ENCODE measurements around the gene ATP6AP1. TPM values are rescaled to one million over a fixed set of nuclear protein-coding genes. Genes with fewer than 3 reads are reported as not detected.
A peak's percentile ranks its signal among the peaks of the same experiment; 100 is the strongest.

ATP6AP1 gene
- total and polyA plus RNA-seq, 3 experiments from 2014 or later, result 43.0 to 129 (median 43.2) TPM

GRCh38 chrX:154470914-154471568, 42.6 kb downstream of the ATP6AP1 start:
- Histone ChIP-seq H3K4me1 (ENCODE audit: insufficient read depth, low read length) (no peaks in the 10 kb centered on the region), H3K9me3 (ENCODE audit: low read length) (no peaks in the 10 kb centered on the region), H3K36me3 (ENCODE audit: insufficient read depth, low read length) (no peaks in the 10 kb centered on the region), H3K27ac (ENCODE audit: low read depth, low read length) (no peak overlapping the region), H3K4me3 (ENCODE audit: low read length) (no peak overlapping the region), H3K27me3 (ENCODE audit: insufficient read depth, low read length, poor library complexity, severe bottlenecking) (no peaks in the 10 kb centered on the region)
- CTCF ChIA-PET, result no interaction called here
- no peak overlapping the region for H3K27ac Mint-ChIP-seq
- H3K9me3 Mint-ChIP-seq, result no peaks in the 10 kb centered on the region
- DNase-seq, result no peak
- POLR2A ChIA-PET, result no interaction called here
- H3K4me1 Mint-ChIP-seq, result no peaks in the 10 kb centered on the region
- H3K27me3 Mint-ChIP-seq, result peaks cover 0 to 4% of the 10 kb centered on the region in 2 donors
- no peak overlapping the region for H3K4me3 Mint-ChIP-seq
- H3K36me3 Mint-ChIP-seq, result peaks cover 0 to 57% (median 0%) of the 10 kb centered on the region in 3 donors

GRCh38 chrX:154471839-154472684, 43.6 kb downstream of the ATP6AP1 start:
- peaks cover 0 to 52% (median 0%) of the 10 kb centered on the region in 3 donors for H3K36me3 Mint-ChIP-seq
- H3K27me3 ChIP-seq (ENCODE audit: insufficient read depth, low read length, poor library complexity, severe bottlenecking), result no peaks in the 10 kb centered on the region
- peak overlapping the region in 1 of 8 donors; percentile 41 for H3K27ac Mint-ChIP-seq
- H3K36me3 ChIP-seq (ENCODE audit: insufficient read depth, low read length), result no peaks in the 10 kb centered on the region
- H3K4me1 Mint-ChIP-seq, result no peaks in the 10 kb centered on the region
- ChIA-PET CTCF (no interaction called here), POLR2A (no interaction called here)
- DNase-seq, result no peak
- peaks cover 0 to 7% of the 10 kb centered on the region in 2 donors for H3K27me3 Mint-ChIP-seq
- no peak overlapping the region for H3K4me3 Mint-ChIP-seq
- no peaks in the 10 kb centered on the region for H3K9me3 Mint-ChIP-seq
- no peak overlapping the region for H3K27ac ChIP-seq (ENCODE audit: low read depth, low read length)
- peaks cover 4% of the 10 kb centered on the region for H3K4me1 ChIP-seq (ENCODE audit: insufficient read depth, low read length)
- H3K4me3 ChIP-seq (ENCODE audit: low read length), result no peak overlapping the region
- H3K9me3 ChIP-seq (ENCODE audit: low read length), result no peaks in the 10 kb centered on the region

- no peak for DNase-seq
- CTCF ChIA-PET, result no interaction called here
- Mint-ChIP-seq H3K36me3 (peaks cover 0 to 51% (median 0%) of the 10 kb centered on the region in 3 donors), H3K4me3 (no peak overlapping the region), H3K4me1 (no peaks in the 10 kb centered on the region), H3K9me3 (no peaks in the 10 kb centered on the region), H3K27ac (peak overlapping the region in 4 of 8 donors; percentile 42 to 92 (median 58)), H3K27me3 (peaks cover 0 to 7% of the 10 kb centered on the region in 2 donors)
- Histone ChIP-seq H3K4me3 (ENCODE audit: low read length) (no peak overlapping the region), H3K27ac (ENCODE audit: low read depth, low read length) (no peak overlapping the region), H3K4me1 (ENCODE audit: insufficient read depth, low read length) (peaks cover 10% of the 10 kb centered on the region), H3K27me3 (ENCODE audit: insufficient read depth, low read length, poor library complexity, severe bottlenecking) (no peaks in the 10 kb centered on the region), H3K9me3 (ENCODE audit: low read length) (no peaks in the 10 kb centered on the region), H3K36me3 (ENCODE audit: insufficient read depth, low read length) (no peaks in the 10 kb centered on the region)
- POLR2A ChIA-PET, result no interaction called here
Observed at GRCh38 chrX:154472685-154473632, 44.5 kb downstream of the ATP6AP1 start.

GRCh38 chrX:154473683-154474082, 45.2 kb downstream of the ATP6AP1 start:
- H3K4me1 ChIP-seq (ENCODE audit: insufficient read depth, low read length), result peaks cover 13% of the 10 kb centered on the region
- no peak for DNase-seq
- H3K9me3 ChIP-seq (ENCODE audit: low read length), result no peaks in the 10 kb centered on the region
- peaks cover 0 to 9% of the 10 kb centered on the region in 2 donors for H3K27me3 Mint-ChIP-seq
- peaks cover 0 to 45% (median 0%) of the 10 kb centered on the region in 3 donors for H3K36me3 Mint-ChIP-seq
- CTCF ChIA-PET, result no interaction called here
- no peaks in the 10 kb centered on the region for H3K36me3 ChIP-seq (ENCODE audit: insufficient read depth, low read length)
- no peak overlapping the region for H3K4me3 Mint-ChIP-seq
- peak overlapping the region in 4 of 8 donors; percentile 15 to 72 (median 57) for H3K27ac Mint-ChIP-seq
- no peaks in the 10 kb centered on the region for H3K9me3 Mint-ChIP-seq
- no peaks in the 10 kb centered on the region for H3K27me3 ChIP-seq (ENCODE audit: insufficient read depth, low read length, poor library complexity, severe bottlenecking)
- H3K4me3 ChIP-seq (ENCODE audit: low read length), result no peak overlapping the region
- peaks cover 0 to 4% (median 3%) of the 10 kb centered on the region in 3 donors for H3K4me1 Mint-ChIP-seq
- POLR2A ChIA-PET, result interaction anchor here (0.7 kb wide), 1 partner anchor 53 kb away, joined by 10 read pairs; no protein-coding TSS in a partner anchor
- no peak overlapping the region for H3K27ac ChIP-seq (ENCODE audit: low read depth, low read length)

GRCh38 chrX:154476821-154477220, 48.3 kb downstream of the ATP6AP1 start:
- Mint-ChIP-seq H3K9me3 (no peaks in the 10 kb centered on the region), H3K4me1 (peaks cover 6 to 10% (median 10%) of the 10 kb centered on the region in 3 donors), H3K27ac (peak overlapping the region in 3 of 8 donors; percentile 79 to 95 (median 86)), H3K27me3 (peaks cover 0 to 10% of the 10 kb centered on the region in 2 donors), H3K36me3 (peaks cover 0 to 16% (median 0%) of the 10 kb centered on the region in 3 donors), H3K4me3 (peak overlapping the region in 3 of 7 donors; percentile 45 to 67 (median 57))
- ChIA-PET POLR2A (interaction anchor here (0.6 kb wide), 1 partner anchor 19 kb away, joined by 3 read pairs; the partner anchor contains the start of gene PLXNA3), CTCF (interaction anchor here (0.8 kb wide), 1 partner anchor 13 kb away, joined by 3 read pairs; no protein-coding TSS in a partner anchor)
- Histone ChIP-seq H3K27me3 (ENCODE audit: insufficient read depth, low read length, poor library complexity, severe bottlenecking) (no peaks in the 10 kb centered on the region), H3K27ac (ENCODE audit: low read depth, low read length) (no peak overlapping the region), H3K9me3 (ENCODE audit: low read length) (no peaks in the 10 kb centered on the region), H3K4me3 (ENCODE audit: low read length) (no peak overlapping the region), H3K36me3 (ENCODE audit: insufficient read depth, low read length) (no peaks in the 10 kb centered on the region), H3K4me1 (ENCODE audit: insufficient read depth, low read length) (peaks cover 13% of the 10 kb centered on the region)
- no peak for DNase-seq

- Mint-ChIP-seq H3K27me3 (peaks cover 0 to 14% of the 10 kb centered on the region in 2 donors), H3K9me3 (no peaks in the 10 kb centered on the region), H3K4me1 (peaks cover 6 to 15% (median 10%) of the 10 kb centered on the region in 3 donors), H3K27ac (peak overlapping the region; percentile 48 to 95 (median 88)), H3K4me3 (peak overlapping the region; percentile 81 to 93 (median 86)), H3K36me3 (peaks cover 0 to 9% (median 0%) of the 10 kb centered on the region in 3 donors)
- Histone ChIP-seq H3K27ac (ENCODE audit: low read depth, low read length) (peak overlapping the region; percentile 24), H3K27me3 (ENCODE audit: insufficient read depth, low read length, poor library complexity, severe bottlenecking) (no peaks in the 10 kb centered on the region), H3K4me1 (ENCODE audit: insufficient read depth, low read length) (peaks cover 13% of the 10 kb centered on the region), H3K4me3 (ENCODE audit: low read length) (peak overlapping the region; percentile 19), H3K9me3 (ENCODE audit: low read length) (no peaks in the 10 kb centered on the region), H3K36me3 (ENCODE audit: insufficient read depth, low read length) (no peaks in the 10 kb centered on the region)
- DNase-seq, result no peak
- ChIA-PET CTCF (no interaction called here), POLR2A (interaction anchor here (1.0 to 1.4 kb wide), 3 partner anchors 9 to 79 kb away, joined by 3 to 7 read pairs (median 7); partner anchors contain the start of gene SLC10A3)
Observed at GRCh38 chrX:154477891-154478477, 49.5 kb downstream of the ATP6AP1 start.
